HCT116 (cell line): Measurements from ENCODE around the gene NCOA1. TPM values are rescaled to one million over a fixed set of nuclear protein-coding genes. Genes with fewer than 3 reads are reported as not detected.

Source experiments
- ATAC-seq: fragments of 200-7000 bp; cut with Tn5 transposase; 2 replicates; pipeline ENCODE4 v1.9.1; 2020; ENCODE audit warnings: mild to moderate bottlenecking, moderate library complexity
- BruUV-seq: library from RNA; stranded (reverse); fragments of 400-500 nt; replicated peaks from 2 replicates; lab custom pipeline; 2021; lab: Mats Ljungman, UMichigan
- CTCF ChIA-PET: fragments of 300-600 bp; sonication (Branson Sonifier 250); formaldehyde crosslinking; loops from one replicate; lab custom pipeline; 2021; ENCODE audit warnings: antibody characterized with exemption; lab: Charles Lee
- POLR2A ChIA-PET: fragments of 300-600, 350-600 bp; sonication (Branson Sonifier 250); formaldehyde crosslinking; loops from one replicate; lab custom pipeline; 2021; ENCODE audit warnings: antibody characterized with exemption; lab: Charles Lee
- RAD21 ChIA-PET, 2 experiments: fragments of 300-600 bp; sonication (Branson Sonifier 250); formaldehyde crosslinking; loops; one replicate each; lab custom pipeline; 2023; ENCODE audit warnings: low total read pairs in 2 of 2; ENCODE audit not compliant: uncharacterized antibody in 2 of 2, unreplicated experiment in 2 of 2, low non-redundant PET in 1 of 2; lab: Charles Lee
- DNase-seq: peaks from one replicate; pipeline ENCODE4 v3.0.0-alpha.2; 2010; ENCODE audit warnings: low read depth, low spot score
- H2AFZ ChIP-seq: fragments of 200-600 bp; shearing (Covaris generic), sonication (generic); 2 replicates; pipeline ENCODE4 v1.6.1; 2017; ENCODE audit warnings: low read depth, mixed run types, mixed read lengths, antibody characterized with exemption, low read length; ENCODE audit not compliant: poor library complexity, severe bottlenecking
- H3K27ac ChIP-seq: 2 replicates; pipeline ENCODE4 v1.5.1; 2012; ENCODE audit warnings: low read depth, low read length
- H3K27me3 ChIP-seq: fragments of 200-600 bp; sonication (generic); 2 replicates; pipeline ENCODE4 v1.6.1; 2016; ENCODE audit warnings: mixed run types, low read length, mixed read lengths; ENCODE audit not compliant: insufficient read depth
- H3K36me3 ChIP-seq, 2 experiments: fragments of 200-500 bp in 1 of 2; fragments of 200-600 bp in 1 of 2; sonication (Bioruptor generic) in 1 of 2; sonication (generic) in 1 of 2; 2 replicates each; pipeline versions ENCODE4 v1.5.1 to v1.6.1; 2014 to 2016; ENCODE audit warnings: low read length in 2 of 2, inconsistent platforms in 1 of 2, mixed read lengths in 1 of 2, mixed run types in 1 of 2; ENCODE audit not compliant: insufficient read depth in 2 of 2, control insufficient read depth in 1 of 2
- H3K4me1 ChIP-seq, 2 experiments: fragments of 200-600 bp in 1 of 2; sonication (generic) in 1 of 2; 2 replicates each; pipeline versions ENCODE4 v1.5.1 to v1.6.1; 2012 to 2017; ENCODE audit warnings: low read length in 2 of 2, inconsistent platforms in 1 of 2, mild to moderate bottlenecking in 1 of 2, mixed read lengths in 1 of 2, mixed run types in 1 of 2, moderate library complexity in 1 of 2; ENCODE audit not compliant: insufficient read depth in 2 of 2, control insufficient read depth in 1 of 2
- H3K4me2 ChIP-seq: fragments of 200-600 bp; sonication (generic); 2 replicates; pipeline ENCODE4 v1.6.1; 2017; ENCODE audit warnings: mixed run types, low read length, mixed read lengths
- H3K4me3 ChIP-seq, 2 experiments: fragments of 200-600 bp in 1 of 2; sonication (generic) in 1 of 2; replicated peaks in 1 of 2; 2 replicates each; pipeline ENCODE4 v1.5.1; 2011 to 2016; ENCODE audit warnings: low read length in 2 of 2, control low read depth in 1 of 2, low read depth in 1 of 2, mild to moderate bottlenecking in 1 of 2, mixed read lengths in 1 of 2, mixed run types in 1 of 2
- H3K79me2 ChIP-seq: fragments of 200-600 bp; sonication (generic); 2 replicates; pipeline ENCODE4 v1.6.1; 2017; ENCODE audit warnings: mild to moderate bottlenecking, mixed run types, low read length, moderate library complexity, mixed read lengths; ENCODE audit not compliant: insufficient read depth
- H3K9ac ChIP-seq: fragments of 200-600 bp; sonication (generic); 2 replicates; pipeline ENCODE4 v1.6.1; 2016; ENCODE audit warnings: low read length, mixed read lengths
- H3K9me2 ChIP-seq: fragments of 200-600 bp; sonication (generic), shearing (Covaris generic); 2 replicates; pipeline ENCODE4 v1.6.1; 2017; ENCODE audit warnings: mixed run types, mild to moderate bottlenecking, moderate library complexity; ENCODE audit not compliant: insufficient read depth
- H3K9me3 ChIP-seq, 2 experiments: fragments of 200-500 bp in 1 of 2; fragments of 200-600 bp in 1 of 2; sonication (Bioruptor generic) in 1 of 2; sonication (generic) in 1 of 2; 2 replicates each; pipeline ENCODE4 v1.6.1; 2014 to 2017; ENCODE audit warnings: low read length in 2 of 2, mixed read lengths in 2 of 2, inconsistent platforms in 1 of 2, low read depth in 1 of 2, mild to moderate bottlenecking in 1 of 2, mixed run types in 1 of 2, moderate library complexity in 1 of 2; ENCODE audit not compliant: control insufficient read depth in 1 of 2, insufficient read depth in 1 of 2
- H4K20me1 ChIP-seq: fragments of 200-600 bp; sonication (generic), shearing (Covaris generic); 2 replicates; pipeline ENCODE4 v1.6.1; 2017; ENCODE audit warnings: mixed run types, mild to moderate bottlenecking, moderate library complexity; ENCODE audit not compliant: insufficient read depth
- CBX3 ChIP-seq: IDR thresholded peaks from 2 replicates; pipeline ENCODE4 v1.6.1; 2012; ENCODE audit warnings: low read depth
- ELF1 ChIP-seq: IDR thresholded peaks from 2 replicates; pipeline ENCODE4 v1.6.1; 2012; ENCODE audit warnings: low read depth, borderline replicate concordance
- SIN3A ChIP-seq: IDR thresholded peaks from 2 replicates; pipeline ENCODE4 v1.6.1; 2012; ENCODE audit warnings: low read depth
- ZNF274 ChIP-seq: fragments of 200-500 bp; sonication (Bioruptor generic); IDR thresholded peaks from 2 replicates; pipeline ENCODE4 v1.6.1; 2014; ENCODE audit warnings: mild to moderate bottlenecking, low read depth, low read length, inconsistent platforms
- intact Hi-C: fragments of 100-400 bp; cut with micrococcal nuclease; formaldehyde crosslinking; loops from 2 replicates; pipeline ENCODE4 v1.10.0; 2022
- total RNA-seq: library from RNA; stranded (reverse); gene quantifications from one replicate; pipeline ENCODE4 v1.2.1, GENCODE V29; 2021; ENCODE audit not compliant: unreplicated experiment
- TF ChIP-seq, protein P1 (sequence below), 3 experiments: fragments of 200-600 bp in 1 of 3; sonication (generic) in 1 of 3; IDR thresholded peaks in 2 of 3; conservative IDR thresholded peaks in 1 of 3; 2 replicates each; pipeline ENCODE4 v1.5.1; 2012 to 2017; ENCODE audit warnings: low read depth in 2 of 3, low read length in 2 of 3, antibody characterized with exemption in 1 of 3, borderline replicate concordance in 1 of 3, control low read depth in 1 of 3, mild to moderate bottlenecking in 1 of 3, mixed read lengths in 1 of 3, mixed run types in 1 of 3, moderate library complexity in 1 of 3; ENCODE audit not compliant: insufficient read depth in 1 of 3
- TF ChIP-seq, protein P2 (sequence below): IDR thresholded peaks from 2 replicates; pipeline ENCODE4 v1.6.1; 2012; ENCODE audit warnings: low read depth

The NCOA1 gene
- total RNA-seq, 1 experiment from 2014 or later: 10.4 TPM

DNA sequence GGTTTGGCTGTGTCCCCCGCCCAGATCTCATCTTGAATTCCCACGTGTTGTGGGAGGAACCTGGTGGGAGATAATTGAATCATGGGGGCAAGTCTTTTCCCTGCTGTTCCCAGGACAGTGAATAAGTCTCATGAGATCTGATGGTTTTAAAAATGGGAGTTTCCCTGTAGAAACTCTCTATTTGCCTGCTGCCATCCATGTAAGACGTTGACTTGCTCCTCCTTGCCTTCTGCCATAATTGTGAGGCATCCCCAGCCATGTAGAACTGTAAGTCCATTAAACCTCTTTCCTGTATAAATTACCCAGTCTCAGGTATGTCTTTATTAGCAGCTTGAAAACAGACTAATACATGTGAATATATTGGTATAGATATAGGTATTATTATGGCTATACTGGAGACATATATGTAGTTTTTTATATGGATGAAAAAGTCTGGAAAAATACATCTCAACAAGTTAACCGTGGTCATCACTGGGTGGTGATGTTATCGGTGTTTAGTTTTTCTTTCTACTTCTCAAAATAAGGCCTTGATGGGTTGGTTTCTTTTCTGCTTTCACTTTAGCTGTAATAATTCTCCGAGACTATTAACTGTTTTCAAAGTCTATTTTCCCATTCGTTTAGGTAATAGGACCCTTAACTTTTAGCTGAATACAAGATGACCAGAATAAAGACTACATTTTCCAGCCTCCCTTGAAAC lies 39.1 kb upstream of the NCOA1 start:
- ATAC-seq: no peak
- intact Hi-C loops: no loop called here
- TF ChIP-seq, protein P1, sequence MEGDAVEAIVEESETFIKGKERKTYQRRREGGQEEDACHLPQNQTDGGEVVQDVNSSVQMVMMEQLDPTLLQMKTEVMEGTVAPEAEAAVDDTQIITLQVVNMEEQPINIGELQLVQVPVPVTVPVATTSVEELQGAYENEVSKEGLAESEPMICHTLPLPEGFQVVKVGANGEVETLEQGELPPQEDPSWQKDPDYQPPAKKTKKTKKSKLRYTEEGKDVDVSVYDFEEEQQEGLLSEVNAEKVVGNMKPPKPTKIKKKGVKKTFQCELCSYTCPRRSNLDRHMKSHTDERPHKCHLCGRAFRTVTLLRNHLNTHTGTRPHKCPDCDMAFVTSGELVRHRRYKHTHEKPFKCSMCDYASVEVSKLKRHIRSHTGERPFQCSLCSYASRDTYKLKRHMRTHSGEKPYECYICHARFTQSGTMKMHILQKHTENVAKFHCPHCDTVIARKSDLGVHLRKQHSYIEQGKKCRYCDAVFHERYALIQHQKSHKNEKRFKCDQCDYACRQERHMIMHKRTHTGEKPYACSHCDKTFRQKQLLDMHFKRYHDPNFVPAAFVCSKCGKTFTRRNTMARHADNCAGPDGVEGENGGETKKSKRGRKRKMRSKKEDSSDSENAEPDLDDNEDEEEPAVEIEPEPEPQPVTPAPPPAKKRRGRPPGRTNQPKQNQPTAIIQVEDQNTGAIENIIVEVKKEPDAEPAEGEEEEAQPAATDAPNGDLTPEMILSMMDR (IDR thresholded peaks at IDR 0.05 in 2 of 3, conservative IDR thresholded peaks at IDR 0.05 in 1 of 3; ENCODE audit: borderline replicate concordance in 1 of 3, insufficient read depth in 1 of 3, low read depth in 2 of 3, low read length in 2 of 3): no peak
- TF ChIP-seq SIN3A (no peak), ELF1 (no peak), ZNF274 (no peak), CBX3 (no peak)
- TF ChIP-seq, protein P2, sequence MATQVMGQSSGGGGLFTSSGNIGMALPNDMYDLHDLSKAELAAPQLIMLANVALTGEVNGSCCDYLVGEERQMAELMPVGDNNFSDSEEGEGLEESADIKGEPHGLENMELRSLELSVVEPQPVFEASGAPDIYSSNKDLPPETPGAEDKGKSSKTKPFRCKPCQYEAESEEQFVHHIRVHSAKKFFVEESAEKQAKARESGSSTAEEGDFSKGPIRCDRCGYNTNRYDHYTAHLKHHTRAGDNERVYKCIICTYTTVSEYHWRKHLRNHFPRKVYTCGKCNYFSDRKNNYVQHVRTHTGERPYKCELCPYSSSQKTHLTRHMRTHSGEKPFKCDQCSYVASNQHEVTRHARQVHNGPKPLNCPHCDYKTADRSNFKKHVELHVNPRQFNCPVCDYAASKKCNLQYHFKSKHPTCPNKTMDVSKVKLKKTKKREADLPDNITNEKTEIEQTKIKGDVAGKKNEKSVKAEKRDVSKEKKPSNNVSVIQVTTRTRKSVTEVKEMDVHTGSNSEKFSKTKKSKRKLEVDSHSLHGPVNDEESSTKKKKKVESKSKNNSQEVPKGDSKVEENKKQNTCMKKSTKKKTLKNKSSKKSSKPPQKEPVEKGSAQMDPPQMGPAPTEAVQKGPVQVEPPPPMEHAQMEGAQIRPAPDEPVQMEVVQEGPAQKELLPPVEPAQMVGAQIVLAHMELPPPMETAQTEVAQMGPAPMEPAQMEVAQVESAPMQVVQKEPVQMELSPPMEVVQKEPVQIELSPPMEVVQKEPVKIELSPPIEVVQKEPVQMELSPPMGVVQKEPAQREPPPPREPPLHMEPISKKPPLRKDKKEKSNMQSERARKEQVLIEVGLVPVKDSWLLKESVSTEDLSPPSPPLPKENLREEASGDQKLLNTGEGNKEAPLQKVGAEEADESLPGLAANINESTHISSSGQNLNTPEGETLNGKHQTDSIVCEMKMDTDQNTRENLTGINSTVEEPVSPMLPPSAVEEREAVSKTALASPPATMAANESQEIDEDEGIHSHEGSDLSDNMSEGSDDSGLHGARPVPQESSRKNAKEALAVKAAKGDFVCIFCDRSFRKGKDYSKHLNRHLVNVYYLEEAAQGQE: no peak
- Histone ChIP-seq H3K4me1 (peaks cover 0 to 9% of the 10 kb centered on the region in 2 experiments; a peak in 2 of 4 replicates), H3K9ac (no peak overlapping the region), H3K4me3 (no peak overlapping the region), H3K36me3 (no peaks in the 10 kb centered on the region), H4K20me1 (no peaks in the 10 kb centered on the region), H3K27me3 (no peaks in the 10 kb centered on the region), H2AFZ (no peak overlapping the region), H3K79me2 (no peaks in the 10 kb centered on the region), H3K27ac (no peak overlapping the region), H3K9me3 (0 out of 4 replicates have a peak, but pooled peaks cover 0 to 3% of the 10 kb centered on the region in 2 experiments), H3K9me2 (no peaks in the 10 kb centered on the region), H3K4me2 (no peak overlapping the region)
- BruUV-seq: no TSS peak
- no peak for DNase-seq
- ChIA-PET RAD21 (no interaction called here), CTCF (no interaction called here), POLR2A (no interaction called here)
